HFFc6 (cell line): ENCODE measurements around the gene ANKRD40. TPM values are rescaled to one million over a fixed set of nuclear protein-coding genes. Genes with fewer than 3 reads are reported as not detected.

Experiments used
- DNase-seq: peaks from one replicate; pipeline ENCODE4 v3.0.0-alpha.2; 2018
- H3K27ac Mint-ChIP-seq: 2 replicates; pipeline ENCODE4 v1.8.0; 2020; ENCODE audit warnings: mild to moderate bottlenecking, mixed read lengths
- H3K27me3 Mint-ChIP-seq: 2 replicates; pipeline ENCODE4 v1.8.0; 2021; ENCODE audit warnings: mild to moderate bottlenecking, moderate library complexity, mixed read lengths; ENCODE audit not compliant: insufficient read depth
- H3K36me3 Mint-ChIP-seq: 2 replicates; pipeline ENCODE4 v1.8.0; 2021; ENCODE audit warnings: low read depth, mixed read lengths
- H3K4me1 Mint-ChIP-seq: 2 replicates; pipeline ENCODE4 v1.8.0; 2020; ENCODE audit warnings: low read depth, mixed read lengths
- H3K4me3 Mint-ChIP-seq: 2 replicates; pipeline ENCODE4 v1.8.0; 2020; ENCODE audit warnings: mild to moderate bottlenecking, moderate library complexity, mixed read lengths
- H3K9me3 Mint-ChIP-seq: 2 replicates; pipeline ENCODE4 v1.8.0; 2020; ENCODE audit warnings: mild to moderate bottlenecking, mixed read lengths
- total RNA-seq, 6 experiments: library from RNA; stranded (reverse); fragmentation: NEBNext Ultra II Directional; extraction: Animal tissue kit (Norgen Biotek cat#: 25700); gene quantifications; 2 replicates in 1 of 6; 3 replicates in 5 of 6; pipeline ENCODE4 v1.2.3, GENCODE V29; 2021
- TF ChIP-seq, protein P1 (sequence below): fragments of 200-600 bp; sonication (generic); IDR thresholded peaks from 2 replicates; pipeline ENCODE4 v1.5.0; 2021; ENCODE audit warnings: antibody characterized with exemption, mild to moderate bottlenecking

ANKRD40 gene
- total RNA-seq, 6 experiments from 2014 or later = 43.1 to 48.4 (median 46.6) TPM

DNA sequence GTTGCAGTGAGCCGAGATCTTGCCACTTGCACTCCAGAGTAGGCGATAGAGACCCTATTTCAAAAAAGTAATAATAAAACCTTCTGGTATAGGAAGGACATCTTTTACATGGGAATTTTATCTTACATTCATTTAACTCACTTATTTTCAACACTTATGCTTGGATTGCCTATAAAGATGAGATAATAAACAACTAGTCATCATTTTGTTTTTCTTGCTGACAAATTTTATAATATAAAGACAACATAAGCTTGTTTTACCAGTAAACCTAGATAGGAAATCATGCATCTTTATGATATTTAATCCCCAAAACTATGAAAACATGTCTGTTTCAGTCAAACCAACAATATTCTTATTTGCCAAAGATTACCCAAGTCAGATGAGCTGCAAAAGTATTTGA is 56.1 kb downstream of the ANKRD40 start:
- H3K4me1 Mint-ChIP-seq = peaks cover 11% of the 10 kb centered on the region; the same call in 1 of the 2 replicates
- H3K9me3 Mint-ChIP-seq = peaks cover 4% of the 10 kb centered on the region; the same call in 1 of the 2 replicates
- DNase-seq = no peak

DNA sequence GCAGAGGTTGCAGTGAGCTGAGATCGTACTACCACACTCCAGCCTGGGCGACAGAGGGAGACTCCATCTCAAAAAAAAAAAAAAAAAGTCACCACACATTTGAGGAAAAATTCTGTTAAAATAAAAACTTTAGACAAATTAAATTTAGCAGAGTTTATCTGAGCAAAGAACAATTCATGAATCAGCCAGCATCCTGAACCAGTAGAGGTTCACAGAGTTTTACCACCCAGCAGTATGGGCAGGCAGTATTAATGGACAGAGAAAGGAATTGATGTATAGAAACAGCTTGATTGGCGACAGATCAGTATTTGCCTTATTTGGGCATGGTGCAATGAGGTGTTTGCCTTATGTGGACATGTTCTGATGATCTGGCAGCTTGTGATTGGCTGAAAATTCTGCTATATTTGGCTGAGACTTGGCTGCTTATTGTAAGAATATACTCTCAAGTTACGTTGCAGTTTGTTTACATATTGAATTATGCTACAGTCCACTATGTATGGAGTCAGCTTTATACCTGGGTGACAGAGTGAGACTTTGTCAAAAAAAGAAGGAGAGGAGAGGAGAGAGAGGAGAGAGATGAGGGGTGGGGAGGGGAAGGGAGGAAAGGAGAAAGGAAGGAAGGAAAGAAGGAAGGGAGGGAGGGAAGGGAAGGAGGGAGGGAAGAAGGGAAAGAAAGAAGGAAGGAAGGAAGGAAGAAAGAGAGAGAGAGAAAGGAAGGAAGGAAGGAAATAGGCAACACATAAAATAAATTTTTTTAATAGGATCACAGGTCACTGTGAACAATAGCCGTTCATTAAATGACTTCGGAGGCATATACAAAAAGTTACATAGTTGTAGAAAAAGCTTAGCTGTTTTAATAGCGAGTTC is 58.4 kb downstream of the ANKRD40 start:
- H3K36me3 Mint-ChIP-seq = peaks cover 18% of the 10 kb centered on the region
- H3K4me3 Mint-ChIP-seq = no peak overlapping the region
- DNase-seq = no peak
- H3K9me3 Mint-ChIP-seq = peaks cover 4% of the 10 kb centered on the region; the same call in 1 of the 2 replicates
- H3K4me1 Mint-ChIP-seq = peaks cover 16% of the 10 kb centered on the region
- TF ChIP-seq, protein P1, sequence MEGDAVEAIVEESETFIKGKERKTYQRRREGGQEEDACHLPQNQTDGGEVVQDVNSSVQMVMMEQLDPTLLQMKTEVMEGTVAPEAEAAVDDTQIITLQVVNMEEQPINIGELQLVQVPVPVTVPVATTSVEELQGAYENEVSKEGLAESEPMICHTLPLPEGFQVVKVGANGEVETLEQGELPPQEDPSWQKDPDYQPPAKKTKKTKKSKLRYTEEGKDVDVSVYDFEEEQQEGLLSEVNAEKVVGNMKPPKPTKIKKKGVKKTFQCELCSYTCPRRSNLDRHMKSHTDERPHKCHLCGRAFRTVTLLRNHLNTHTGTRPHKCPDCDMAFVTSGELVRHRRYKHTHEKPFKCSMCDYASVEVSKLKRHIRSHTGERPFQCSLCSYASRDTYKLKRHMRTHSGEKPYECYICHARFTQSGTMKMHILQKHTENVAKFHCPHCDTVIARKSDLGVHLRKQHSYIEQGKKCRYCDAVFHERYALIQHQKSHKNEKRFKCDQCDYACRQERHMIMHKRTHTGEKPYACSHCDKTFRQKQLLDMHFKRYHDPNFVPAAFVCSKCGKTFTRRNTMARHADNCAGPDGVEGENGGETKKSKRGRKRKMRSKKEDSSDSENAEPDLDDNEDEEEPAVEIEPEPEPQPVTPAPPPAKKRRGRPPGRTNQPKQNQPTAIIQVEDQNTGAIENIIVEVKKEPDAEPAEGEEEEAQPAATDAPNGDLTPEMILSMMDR = no peak
- H3K27ac Mint-ChIP-seq = no peak overlapping the region
- H3K27me3 Mint-ChIP-seq = peaks cover 4% of the 10 kb centered on the region

More for the DNA sequence above, 56.1 kb downstream of the ANKRD40 start:
- Mint-ChIP-seq H3K27me3 (peaks cover 4% of the 10 kb centered on the region), H3K4me3 (no peak overlapping the region), H3K27ac (no peak overlapping the region), H3K36me3 (peaks cover 12% of the 10 kb centered on the region)
- TF ChIP-seq, protein P1 = no peak

DNA sequence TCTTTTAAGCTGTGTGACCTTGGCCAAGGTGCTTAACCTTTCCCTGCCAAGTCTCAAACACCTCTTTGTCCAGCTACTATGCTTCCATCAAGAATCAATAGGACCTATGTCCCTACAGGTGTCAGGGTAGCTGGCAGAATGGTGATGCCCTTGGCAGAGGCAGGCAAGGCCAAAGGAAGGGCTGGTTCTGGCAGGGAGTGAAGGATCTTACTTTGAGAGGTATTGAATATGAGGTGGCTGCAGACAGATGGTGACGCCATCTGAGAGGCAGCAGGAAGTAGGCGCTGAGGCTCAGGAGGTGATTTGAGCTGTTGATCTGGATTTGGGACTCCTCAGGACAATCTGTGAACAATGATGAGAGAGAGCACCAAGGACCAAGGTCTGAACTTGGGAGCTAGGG is 60.5 kb downstream of the ANKRD40 start:
- no peak for DNase-seq
- TF ChIP-seq, protein P1 = no peak
- no peak overlapping the region for H3K4me3 Mint-ChIP-seq
- H3K9me3 Mint-ChIP-seq = peaks cover 4% of the 10 kb centered on the region; the same call in 1 of the 2 replicates
- peaks cover 4% of the 10 kb centered on the region for H3K27me3 Mint-ChIP-seq
- peaks cover 18% of the 10 kb centered on the region for H3K36me3 Mint-ChIP-seq
- no peak overlapping the region for H3K27ac Mint-ChIP-seq
- H3K4me1 Mint-ChIP-seq = peaks cover 24% of the 10 kb centered on the region

DNA sequence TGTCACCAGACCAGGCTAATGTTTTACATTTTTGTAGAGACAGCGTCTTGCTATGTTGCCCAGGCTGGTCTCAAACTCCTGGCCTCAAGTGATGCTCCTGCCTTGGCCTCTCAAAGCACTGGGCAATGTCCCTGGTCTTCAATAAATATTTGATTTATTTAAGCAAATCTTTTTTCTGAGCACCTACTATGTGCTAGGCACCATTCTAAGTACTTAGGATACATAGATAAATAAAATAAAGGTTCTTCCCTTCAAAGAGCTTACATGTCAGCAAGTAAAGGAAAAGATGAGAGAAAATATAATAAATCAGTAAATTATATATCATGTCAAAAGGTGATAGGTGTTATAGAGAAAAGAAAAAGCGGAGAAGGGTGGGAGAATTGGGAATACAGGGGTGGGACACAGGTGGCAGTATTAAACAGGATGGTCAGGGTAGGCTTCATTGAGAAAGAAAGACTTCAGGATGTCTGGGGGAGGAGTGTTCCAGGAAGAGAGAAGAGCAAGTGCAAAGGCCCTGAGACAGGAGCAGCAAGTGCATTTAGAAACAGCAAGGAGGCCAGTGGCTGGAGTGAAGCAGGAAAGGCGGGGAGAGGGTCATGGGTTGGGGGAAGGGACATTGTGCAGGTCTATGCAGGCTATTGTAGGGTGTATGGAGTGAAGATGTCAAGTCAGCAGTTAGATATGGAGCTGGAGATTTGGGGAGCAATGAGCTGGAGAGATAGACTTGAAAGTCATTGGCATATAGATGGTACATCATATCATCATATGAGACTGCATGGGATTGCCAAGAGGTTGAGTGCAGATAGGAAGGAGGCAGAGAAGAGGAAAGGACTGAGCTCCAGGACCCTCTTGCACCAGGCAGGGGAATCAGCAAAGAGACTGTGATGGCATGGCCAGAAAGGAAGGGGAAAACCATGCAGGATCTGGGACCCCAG is 61.7 kb downstream of the ANKRD40 start:
- Mint-ChIP-seq H3K4me1 (peaks cover 33% of the 10 kb centered on the region), H3K27me3 (peaks cover 4% of the 10 kb centered on the region)
- TF ChIP-seq, protein P1 = no peak

More for the DNA sequence above, 61.7 kb downstream of the ANKRD40 start:
- Mint-ChIP-seq H3K9me3 (peaks cover 4% of the 10 kb centered on the region; the same call in 1 of the 2 replicates), H3K36me3 (peaks cover 24% of the 10 kb centered on the region), H3K27ac (no peak overlapping the region), H3K4me3 (no peak overlapping the region)
- DNase-seq = no peak

Other genes starting within 250 kb of the ANKRD40 start
- not detected for gene CHAD, start 239.0 kb downstream of the ANKRD40 start, total RNA-seq
- gene RSAD1, start 229.1 kb downstream of the ANKRD40 start, total RNA-seq = 10 to 100 TPM; 14.9 to 20.4 (median 17.5) TPM
- under 1 TPM; 0.12 to 0.76 (median 0.28) TPM for gene MYCBPAP, start 199.5 kb downstream of the ANKRD40 start, total RNA-seq
- gene EPN3, start 175.2 kb downstream of the ANKRD40 start, total RNA-seq = under 1 TPM in 1 of 6 experiments, not detected in 5; 0.05 TPM
- 10 to 100 TPM; 53.4 to 71.2 (median 62.6) TPM for gene SPATA20, start 160.7 kb downstream of the ANKRD40 start, total RNA-seq
- gene CACNA1G, start 147.2 kb downstream of the ANKRD40 start, total RNA-seq = under 1 TPM in 5 of 6 experiments, not detected in 1; 0.03 to 0.19 (median 0.05) TPM
- gene ABCC3, start 73.0 kb downstream of the ANKRD40 start, total RNA-seq = 10 to 100 TPM; 18.4 to 23.6 (median 21.3) TPM
- 10 to 100 TPM; 54.0 to 76.3 (median 59.1) TPM for gene LUC7L3, start 11.7 kb upstream of the ANKRD40 start, total RNA-seq
- not detected for gene ANKRD40CL, start 59.6 kb upstream of the ANKRD40 start, total RNA-seq
- gene WFIKKN2, start 127.7 kb upstream of the ANKRD40 start, total RNA-seq = under 1 TPM in 3 of 6 experiments, not detected in 3; 0.05 to 0.07 (median 0.05) TPM
- 10 to 100 TPM; 76.3 to 94.1 (median 89.1) TPM for gene TOB1, start 158.4 kb upstream of the ANKRD40 start, total RNA-seq